Hippocampal formation (tissue), 2 donors: ENCODE data around the gene BSND.
A peak's percentile ranks its signal among the peaks of the same experiment; 100 is the strongest.

Experiments used
- DNase-seq, 2 donors: peaks; one replicate each; lab custom pipeline; 2025; lab: John Stamatoyannopoulos, UW

Gene BSND

GRCh38 chr1:55048453-55049270 is 49.9 kb downstream of the BSND start:
- DNase-seq = no peak

- DNase-seq = no peak
These were observed 50.7 kb downstream of the BSND start for GRCh38 chr1:55049271-55049913.

- peak in 1 of 2 donors; percentile 11 for DNase-seq
These were observed 51.2 kb downstream of the BSND start for GRCh38 chr1:55049914-55050278.

GRCh38 chr1:55050283-55050682 is 51.5 kb downstream of the BSND start:
- peak in 1 of 2 donors; percentile 12 for DNase-seq

GRCh38 chr1:55051169-55051568 is 52.4 kb downstream of the BSND start:
- DNase-seq = no peak

- no peak for DNase-seq
These were observed 52.9 kb downstream of the BSND start for GRCh38 chr1:55051621-55052020.

GRCh38 chr1:55052221-55053142 is 53.7 kb downstream of the BSND start:
- no peak for DNase-seq

- no peak for DNase-seq
These were observed 54.7 kb downstream of the BSND start for GRCh38 chr1:55053265-55053954.

- DNase-seq = no peak
These were observed 55.7 kb downstream of the BSND start for GRCh38 chr1:55054396-55054795.

- DNase-seq = no peak
These were observed 56.5 kb downstream of the BSND start for GRCh38 chr1:55055084-55055882.

GRCh38 chr1:55055951-55056631 is 57.4 kb downstream of the BSND start:
- no peak for DNase-seq

GRCh38 chr1:55056632-55056992 is 57.9 kb downstream of the BSND start:
- DNase-seq = no peak

GRCh38 chr1:55057270-55057955 is 58.7 kb downstream of the BSND start:
- no peak for DNase-seq

- DNase-seq = no peak
These were observed 59.2 kb downstream of the BSND start for GRCh38 chr1:55057956-55058298.

- no peak for DNase-seq
These were observed 60.8 kb downstream of the BSND start for GRCh38 chr1:55059302-55060132.

- no peak for DNase-seq
These were observed 61.6 kb downstream of the BSND start for GRCh38 chr1:55060133-55060999.

GRCh38 chr1:55061000-55061705 is 62.4 kb downstream of the BSND start:
- no peak for DNase-seq
